ENCODE results near the gene ALOX12B. TPM values are rescaled to one million over a fixed set of nuclear protein-coding genes. Genes with fewer than 3 reads are reported as not detected.
A peak's percentile ranks its signal among the peaks of the same experiment; 100 is the strongest.

Gene ALOX12B
- total RNA-seq, 4 donors from 2014 or later: 0.83 TPM; not detected in 3

GRCh38 chr17:8038954-8039610, 48.4 kb downstream of the ALOX12B start, which contains the start of gene ALOX15B:
TSS of gene ALOX15B (plus strand) at chr17:8039059. CDS start at chr17:8039156, 97 bp downstream.
- no peak within 1 kb of the TSS for H3K27ac ChIP-seq
- peak within 1 kb of the TSS in 2 of 4 donors; percentile 27 to 36 for H3K4me3 ChIP-seq
- no peaks in the 10 kb centered on the region for H3K9me3 ChIP-seq
- no peaks in the 10 kb centered on the region for H3K36me3 ChIP-seq
- H3K4me1 ChIP-seq: peaks cover 0 to 7% (median 2%) of the 10 kb centered on the region in 4 donors
- TF ChIP-seq CTCF (IDR thresholded peaks at IDR 0.05) (no peak), POLR2A (IDR thresholded peaks at IDR 0.05) (no peak)
- peak in 1 of 3 donors; percentile 55 for DNase-seq
- no peaks in the 10 kb centered on the region for H3K27me3 ChIP-seq

- Histone ChIP-seq H3K27me3 (no peaks in the 10 kb centered on the region), H3K27ac (no peak overlapping the region), H3K36me3 (no peaks in the 10 kb centered on the region), H3K4me1 (no peaks in the 10 kb centered on the region), H3K4me3 (no peak overlapping the region), H3K9me3 (no peaks in the 10 kb centered on the region)
- DNase-seq: no peak
- TF ChIP-seq CTCF (IDR thresholded peaks at IDR 0.05) (no peak), POLR2A (IDR thresholded peaks at IDR 0.05) (no peak)
These were observed 55.1 kb downstream of the ALOX12B start for GRCh38 chr17:8032442-8032841.

- no peak overlapping the region for H3K4me3 ChIP-seq
- DNase-seq: no peak
- H3K36me3 ChIP-seq: no peaks in the 10 kb centered on the region
- H3K27ac ChIP-seq: no peak overlapping the region
- TF ChIP-seq POLR2A (IDR thresholded peaks at IDR 0.05) (no peak), CTCF (IDR thresholded peaks at IDR 0.05) (no peak)
- no peaks in the 10 kb centered on the region for H3K9me3 ChIP-seq
- H3K4me1 ChIP-seq: no peaks in the 10 kb centered on the region
- no peaks in the 10 kb centered on the region for H3K27me3 ChIP-seq
These were observed 55.6 kb downstream of the ALOX12B start for GRCh38 chr17:8031950-8032349.

- Histone ChIP-seq H3K4me1 (no peaks in the 10 kb centered on the region), H3K36me3 (no peaks in the 10 kb centered on the region), H3K27ac (no peak overlapping the region), H3K4me3 (no peak overlapping the region), H3K27me3 (no peaks in the 10 kb centered on the region), H3K9me3 (no peaks in the 10 kb centered on the region)
- TF ChIP-seq POLR2A (IDR thresholded peaks at IDR 0.05) (no peak), CTCF (IDR thresholded peaks at IDR 0.05) (no peak)
- DNase-seq: no peak
These were observed 56.3 kb downstream of the ALOX12B start for GRCh38 chr17:8031261-8031661.

- no peak for TF ChIP-seq CTCF (IDR thresholded peaks at IDR 0.05)
- no peak for TF ChIP-seq POLR2A (IDR thresholded peaks at IDR 0.05)
- Histone ChIP-seq H3K4me3 (no peak overlapping the region), H3K36me3 (no peaks in the 10 kb centered on the region), H3K4me1 (no peaks in the 10 kb centered on the region), H3K9me3 (no peaks in the 10 kb centered on the region), H3K27ac (no peak overlapping the region), H3K27me3 (no peaks in the 10 kb centered on the region)
- no peak for DNase-seq
These were observed 58.4 kb downstream of the ALOX12B start for GRCh38 chr17:8029121-8029520.
